Neural cell (in vitro differentiated cells): ENCODE results near the gene COL5A1. TPM values are rescaled to one million over a fixed set of nuclear protein-coding genes. Genes with fewer than 3 reads are reported as not detected.

ENCODE experiments used
- H2AFZ ChIP-seq: fragments of 200-600, 300-800 bp; sonication (generic), shearing (Covaris generic); 2 replicates; pipeline ENCODE4 v1.6.0; 2014; ENCODE audit warnings: low read depth, mild to moderate bottlenecking, antibody characterized with exemption, low read length, moderate library complexity
- H3F3A ChIP-seq: fragments of 200-600 bp; shearing (Covaris generic); 2 replicates; pipeline ENCODE4 v1.6.1; 2016; ENCODE audit warnings: mild to moderate bottlenecking, moderate library complexity, mixed read lengths, antibody characterized with exemption, low read length; ENCODE audit not compliant: insufficient read depth, poor library complexity, severe bottlenecking
- H3K27ac ChIP-seq: fragments of 200-600, 300-800 bp; sonication (generic), shearing (Covaris generic); 2 replicates; pipeline ENCODE4 v1.5.1; 2014; ENCODE audit warnings: mild to moderate bottlenecking, low read length, moderate library complexity
- H3K27me3 ChIP-seq: fragments of 300-800, 200-600 bp; sonication (generic), shearing (Covaris generic); 2 replicates; pipeline ENCODE4 v1.6.0; 2014; ENCODE audit warnings: mild to moderate bottlenecking, low read depth, low read length, moderate library complexity; ENCODE audit not compliant: insufficient read depth
- H3K36me3 ChIP-seq: fragments of 300-800, 200-600 bp; sonication (generic), shearing (Covaris generic); 2 replicates; pipeline ENCODE4 v1.5.1; 2014; ENCODE audit warnings: mild to moderate bottlenecking, antibody characterized with exemption, low read length, moderate library complexity; ENCODE audit not compliant: insufficient read depth
- H3K4me2 ChIP-seq: fragments of 300-800, 200-600 bp; sonication (generic), shearing (Covaris generic); 2 replicates; pipeline ENCODE4 v1.6.0; 2014; ENCODE audit warnings: mild to moderate bottlenecking, low read length
- H3K4me3 ChIP-seq: fragments of 300-800, 200-600 bp; sonication (generic), shearing (Covaris generic); 2 replicates; pipeline ENCODE4 v1.5.1; 2014; ENCODE audit warnings: mild to moderate bottlenecking, low read length, moderate library complexity
- H3K79me2 ChIP-seq: fragments of 200-600 bp; shearing (Covaris generic); replicated peaks from 2 replicates; pipeline ENCODE4 v1.6.0; 2014; ENCODE audit warnings: mild to moderate bottlenecking, low read length, moderate library complexity; ENCODE audit not compliant: insufficient read depth
- H3K9ac ChIP-seq: fragments of 300-800, 200-600 bp; sonication (generic), shearing (Covaris generic); 2 replicates; pipeline ENCODE4 v1.6.1; 2016; ENCODE audit warnings: mild to moderate bottlenecking, low read length, mixed read lengths
- H3K9me2 ChIP-seq: fragments of 200-600 bp; shearing (Covaris generic); 2 replicates; pipeline ENCODE4 v1.6.1; 2016; ENCODE audit warnings: mild to moderate bottlenecking, low read length, mixed read lengths; ENCODE audit not compliant: insufficient read depth
- H3K9me3 ChIP-seq: fragments of 200-600, 300-800 bp; sonication (generic), shearing (Covaris generic); 2 replicates; pipeline ENCODE4 v1.6.1; 2016; ENCODE audit warnings: mild to moderate bottlenecking, mixed run types, low read length, moderate library complexity, mixed read lengths
- H4K20me1 ChIP-seq: fragments of 200-600 bp; shearing (Covaris generic); 2 replicates; pipeline ENCODE4 v1.6.1; 2016; ENCODE audit warnings: mild to moderate bottlenecking, mixed run types; ENCODE audit not compliant: insufficient read depth
- EP300 ChIP-seq: fragments of 450-650 bp; conservative IDR thresholded peaks from 2 replicates; pipeline ENCODE4 v1.6.1; 2014; ENCODE audit warnings: antibody characterized with exemption, mild to moderate bottlenecking, moderate library complexity; ENCODE audit not compliant: poor library complexity, severe bottlenecking
- EZH2 ChIP-seq: fragments of 200-600, 300-800 bp; shearing (Covaris generic), sonication (generic); IDR thresholded peaks from 2 replicates; pipeline ENCODE4 v1.6.1; 2014; ENCODE audit warnings: antibody characterized with exemption, low read length, borderline replicate concordance, mild to moderate bottlenecking; ENCODE audit not compliant: insufficient read depth, poor library complexity, severe bottlenecking
- MXI1 ChIP-seq: fragments of 450-650 bp; conservative IDR thresholded peaks from 2 replicates; pipeline ENCODE4 v1.6.1; 2014; ENCODE audit warnings: antibody characterized with exemption, mild to moderate bottlenecking; ENCODE audit not compliant: poor library complexity, severe bottlenecking
- POLR2AphosphoS5 ChIP-seq: IDR thresholded peaks from 2 replicates; pipeline ENCODE4 v1.6.1; 2012
- RAD21 ChIP-seq: fragments of 450-650 bp; conservative IDR thresholded peaks from 2 replicates; pipeline ENCODE4 v1.6.1; 2014; ENCODE audit warnings: antibody characterized with exemption, mild to moderate bottlenecking, moderate library complexity
- SMC3 ChIP-seq: fragments of 450-650 bp; conservative IDR thresholded peaks from 2 replicates; pipeline ENCODE4 v1.6.1; 2014; ENCODE audit warnings: antibody characterized with exemption, mild to moderate bottlenecking, moderate library complexity; ENCODE audit not compliant: poor library complexity
- TAF1 ChIP-seq: IDR thresholded peaks from 2 replicates; pipeline ENCODE4 v1.6.1; 2012; ENCODE audit warnings: low read depth
- polyA plus RNA-seq: library from polyadenylated mRNA; depleted of rRNA; stranded (reverse); fragments of >200 nt; gene quantifications from 2 replicates; pipeline ENCODE4 v1.2.3, GENCODE V29; 2014
- TF ChIP-seq, protein P1 (sequence below): IDR thresholded peaks from 2 replicates; pipeline ENCODE4 v1.6.1; 2012; ENCODE audit warnings: borderline replicate concordance
- TF ChIP-seq, protein P2 (sequence below): fragments of 450-650 bp; IDR thresholded peaks from 2 replicates; pipeline ENCODE4 v1.5.1; 2014; ENCODE audit warnings: antibody characterized with exemption, mild to moderate bottlenecking, moderate library complexity; ENCODE audit not compliant: poor library complexity, severe bottlenecking

Gene COL5A1
- polyA plus RNA-seq, 1 donor from 2014 or later: not detected

DNA sequence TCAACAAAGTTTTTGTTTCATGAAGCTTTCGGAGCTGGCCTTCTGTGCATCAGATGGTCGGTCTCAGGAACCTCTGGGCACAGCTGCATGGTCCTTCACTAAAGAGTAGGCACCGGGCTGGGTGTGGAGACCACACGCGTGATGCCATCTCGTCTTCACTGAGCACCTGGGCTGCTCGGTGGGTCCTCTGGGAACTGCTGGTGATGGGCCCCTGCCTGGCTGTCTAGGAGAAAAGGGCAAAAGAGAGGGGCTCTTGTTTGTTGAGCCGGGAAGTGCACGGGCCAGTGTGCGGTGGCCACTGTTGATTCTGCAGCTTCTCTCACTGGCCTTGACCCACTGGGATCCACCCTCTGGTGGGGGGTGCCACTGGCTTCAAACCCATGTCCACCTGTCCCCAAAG, 46.0 kb downstream of the COL5A1 start:
- no peaks in the 10 kb centered on the region for H3F3A ChIP-seq
- H3K36me3 ChIP-seq: no peaks in the 10 kb centered on the region
- no peak overlapping the region for H3K4me2 ChIP-seq
- H3K4me3 ChIP-seq: no peak overlapping the region
- no peak overlapping the region for H3K27ac ChIP-seq
- no peak overlapping the region for H2AFZ ChIP-seq
- H3K79me2 ChIP-seq: no peaks in the 10 kb centered on the region
- no peak for TF ChIP-seq RAD21
- TF ChIP-seq SMC3: no peak
- TF ChIP-seq MXI1: no peak
- TF ChIP-seq TAF1: no peak
- no peak for TF ChIP-seq EZH2
- no peak for TF ChIP-seq EP300
- no peaks in the 10 kb centered on the region for H3K9me2 ChIP-seq
- H4K20me1 ChIP-seq: no peaks in the 10 kb centered on the region
- H3K9me3 ChIP-seq: no peaks in the 10 kb centered on the region
- no peaks in the 10 kb centered on the region for H3K27me3 ChIP-seq
- H3K9ac ChIP-seq: no peak overlapping the region

DNA sequence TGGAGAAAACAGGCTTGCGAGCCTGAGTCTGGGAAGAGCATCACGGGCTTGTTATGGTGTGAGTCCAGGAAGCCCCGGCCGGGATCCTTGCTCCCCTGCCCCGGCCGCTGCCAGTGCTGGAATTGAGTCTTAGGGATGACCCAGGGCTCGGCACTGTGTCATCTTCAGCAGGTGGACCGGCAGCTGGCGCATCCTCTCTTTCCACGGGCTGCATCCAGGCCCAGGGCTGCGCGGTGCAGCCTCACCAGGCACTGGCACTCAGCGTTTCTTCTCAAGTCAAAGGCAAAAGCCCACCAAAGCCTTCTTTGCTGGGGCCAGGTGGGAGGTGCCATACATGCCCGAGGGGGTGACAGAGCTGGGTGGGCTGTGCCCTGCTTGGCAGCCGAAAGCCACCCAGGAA, 46.6 kb downstream of the COL5A1 start:
- Histone ChIP-seq H3K4me3 (no peak overlapping the region), H3K27me3 (no peaks in the 10 kb centered on the region), H3K36me3 (no peaks in the 10 kb centered on the region), H4K20me1 (no peaks in the 10 kb centered on the region), H3K9me2 (no peaks in the 10 kb centered on the region), H3K9me3 (no peaks in the 10 kb centered on the region), H3K27ac (no peak overlapping the region), H3F3A (no peaks in the 10 kb centered on the region), H3K9ac (no peak overlapping the region), H3K79me2 (no peaks in the 10 kb centered on the region), H3K4me2 (no peak overlapping the region), H2AFZ (no peak overlapping the region)
- TF ChIP-seq EP300: no peak
- no peak for TF ChIP-seq RAD21
- TF ChIP-seq, protein P1, sequence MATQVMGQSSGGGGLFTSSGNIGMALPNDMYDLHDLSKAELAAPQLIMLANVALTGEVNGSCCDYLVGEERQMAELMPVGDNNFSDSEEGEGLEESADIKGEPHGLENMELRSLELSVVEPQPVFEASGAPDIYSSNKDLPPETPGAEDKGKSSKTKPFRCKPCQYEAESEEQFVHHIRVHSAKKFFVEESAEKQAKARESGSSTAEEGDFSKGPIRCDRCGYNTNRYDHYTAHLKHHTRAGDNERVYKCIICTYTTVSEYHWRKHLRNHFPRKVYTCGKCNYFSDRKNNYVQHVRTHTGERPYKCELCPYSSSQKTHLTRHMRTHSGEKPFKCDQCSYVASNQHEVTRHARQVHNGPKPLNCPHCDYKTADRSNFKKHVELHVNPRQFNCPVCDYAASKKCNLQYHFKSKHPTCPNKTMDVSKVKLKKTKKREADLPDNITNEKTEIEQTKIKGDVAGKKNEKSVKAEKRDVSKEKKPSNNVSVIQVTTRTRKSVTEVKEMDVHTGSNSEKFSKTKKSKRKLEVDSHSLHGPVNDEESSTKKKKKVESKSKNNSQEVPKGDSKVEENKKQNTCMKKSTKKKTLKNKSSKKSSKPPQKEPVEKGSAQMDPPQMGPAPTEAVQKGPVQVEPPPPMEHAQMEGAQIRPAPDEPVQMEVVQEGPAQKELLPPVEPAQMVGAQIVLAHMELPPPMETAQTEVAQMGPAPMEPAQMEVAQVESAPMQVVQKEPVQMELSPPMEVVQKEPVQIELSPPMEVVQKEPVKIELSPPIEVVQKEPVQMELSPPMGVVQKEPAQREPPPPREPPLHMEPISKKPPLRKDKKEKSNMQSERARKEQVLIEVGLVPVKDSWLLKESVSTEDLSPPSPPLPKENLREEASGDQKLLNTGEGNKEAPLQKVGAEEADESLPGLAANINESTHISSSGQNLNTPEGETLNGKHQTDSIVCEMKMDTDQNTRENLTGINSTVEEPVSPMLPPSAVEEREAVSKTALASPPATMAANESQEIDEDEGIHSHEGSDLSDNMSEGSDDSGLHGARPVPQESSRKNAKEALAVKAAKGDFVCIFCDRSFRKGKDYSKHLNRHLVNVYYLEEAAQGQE: no peak
- TF ChIP-seq SMC3: no peak
- TF ChIP-seq, protein P2, sequence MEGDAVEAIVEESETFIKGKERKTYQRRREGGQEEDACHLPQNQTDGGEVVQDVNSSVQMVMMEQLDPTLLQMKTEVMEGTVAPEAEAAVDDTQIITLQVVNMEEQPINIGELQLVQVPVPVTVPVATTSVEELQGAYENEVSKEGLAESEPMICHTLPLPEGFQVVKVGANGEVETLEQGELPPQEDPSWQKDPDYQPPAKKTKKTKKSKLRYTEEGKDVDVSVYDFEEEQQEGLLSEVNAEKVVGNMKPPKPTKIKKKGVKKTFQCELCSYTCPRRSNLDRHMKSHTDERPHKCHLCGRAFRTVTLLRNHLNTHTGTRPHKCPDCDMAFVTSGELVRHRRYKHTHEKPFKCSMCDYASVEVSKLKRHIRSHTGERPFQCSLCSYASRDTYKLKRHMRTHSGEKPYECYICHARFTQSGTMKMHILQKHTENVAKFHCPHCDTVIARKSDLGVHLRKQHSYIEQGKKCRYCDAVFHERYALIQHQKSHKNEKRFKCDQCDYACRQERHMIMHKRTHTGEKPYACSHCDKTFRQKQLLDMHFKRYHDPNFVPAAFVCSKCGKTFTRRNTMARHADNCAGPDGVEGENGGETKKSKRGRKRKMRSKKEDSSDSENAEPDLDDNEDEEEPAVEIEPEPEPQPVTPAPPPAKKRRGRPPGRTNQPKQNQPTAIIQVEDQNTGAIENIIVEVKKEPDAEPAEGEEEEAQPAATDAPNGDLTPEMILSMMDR: no peak
- TF ChIP-seq MXI1: no peak
- TF ChIP-seq POLR2AphosphoS5: no peak
- no peak for TF ChIP-seq EZH2
- no peak for TF ChIP-seq TAF1
